Effector memory CD4-positive, alpha-beta T cell (primary cell): ENCODE data around the gene ZBTB20.

Source experiments
- DNase-seq, 3 donors: peaks; one replicate each; pipeline ENCODE4 v3.0.0-alpha.2; 2020
- H3K27ac ChIP-seq: 2 replicates; pipeline ENCODE4 v1.7.0; 2013; ENCODE audit warnings: mild to moderate bottlenecking, low read length, moderate library complexity; ENCODE audit not compliant: insufficient read depth, poor library complexity, severe bottlenecking
- H3K27me3 ChIP-seq: replicated peaks from 2 replicates; pipeline ENCODE4 v1.7.0; 2013; ENCODE audit warnings: mild to moderate bottlenecking, low read length; ENCODE audit not compliant: insufficient read depth, control insufficient read depth, poor library complexity, severe bottlenecking
- H3K36me3 ChIP-seq: 2 replicates; pipeline ENCODE4 v1.7.0; 2013; ENCODE audit warnings: mild to moderate bottlenecking, low read length, moderate library complexity; ENCODE audit not compliant: control insufficient read depth, insufficient read depth
- H3K4me1 ChIP-seq: 2 replicates; pipeline ENCODE4 v1.7.0; 2013; ENCODE audit warnings: low read length, mild to moderate bottlenecking; ENCODE audit not compliant: control insufficient read depth, insufficient read depth, poor library complexity, severe bottlenecking
- H3K4me3 ChIP-seq: 2 replicates; pipeline ENCODE4 v1.7.0; 2013; ENCODE audit warnings: low read length, low read depth, mild to moderate bottlenecking; ENCODE audit not compliant: insufficient read depth, poor library complexity, severe bottlenecking
- H3K9me3 ChIP-seq: 2 replicates; pipeline ENCODE4 v1.7.0; 2013; ENCODE audit warnings: mild to moderate bottlenecking, low read length, moderate library complexity; ENCODE audit not compliant: control insufficient read depth

The ZBTB20 gene

GRCh38 chr3:114848643-114849350 is 298.3 kb downstream of the ZBTB20 start:
- Histone ChIP-seq H3K27ac (no peak overlapping the region), H3K27me3 (no peaks in the 10 kb centered on the region), H3K4me3 (no peak overlapping the region), H3K36me3 (no peaks in the 10 kb centered on the region), H3K9me3 (no peaks in the 10 kb centered on the region), H3K4me1 (no peaks in the 10 kb centered on the region)
- no peak for DNase-seq

GRCh38 chr3:114848082-114848481 is 299.0 kb downstream of the ZBTB20 start:
- no peak overlapping the region for H3K4me3 ChIP-seq
- H3K27me3 ChIP-seq = no peaks in the 10 kb centered on the region
- no peak overlapping the region for H3K27ac ChIP-seq
- H3K4me1 ChIP-seq = no peaks in the 10 kb centered on the region
- DNase-seq = no peak
- no peaks in the 10 kb centered on the region for H3K36me3 ChIP-seq
- H3K9me3 ChIP-seq = no peaks in the 10 kb centered on the region

- no peak overlapping the region for H3K4me3 ChIP-seq
- no peak for DNase-seq
- H3K27me3 ChIP-seq = no peaks in the 10 kb centered on the region
- H3K27ac ChIP-seq = no peak overlapping the region
- no peaks in the 10 kb centered on the region for H3K4me1 ChIP-seq
- H3K9me3 ChIP-seq = no peaks in the 10 kb centered on the region
- H3K36me3 ChIP-seq = no peaks in the 10 kb centered on the region
Measured at GRCh38 chr3:114847564-114847963, 299.5 kb downstream of the ZBTB20 start.

- Histone ChIP-seq H3K4me1 (no peaks in the 10 kb centered on the region), H3K36me3 (no peaks in the 10 kb centered on the region), H3K4me3 (no peak overlapping the region), H3K27me3 (no peaks in the 10 kb centered on the region), H3K9me3 (no peaks in the 10 kb centered on the region), H3K27ac (no peak overlapping the region)
- no peak for DNase-seq
Measured at GRCh38 chr3:114846779-114847178, 300.3 kb downstream of the ZBTB20 start.

GRCh38 chr3:114846252-114846651 is 300.8 kb downstream of the ZBTB20 start:
- H3K36me3 ChIP-seq = no peaks in the 10 kb centered on the region
- no peak overlapping the region for H3K4me3 ChIP-seq
- DNase-seq = no peak
- no peaks in the 10 kb centered on the region for H3K4me1 ChIP-seq
- H3K27ac ChIP-seq = no peak overlapping the region
- no peaks in the 10 kb centered on the region for H3K27me3 ChIP-seq
- H3K9me3 ChIP-seq = no peaks in the 10 kb centered on the region

GRCh38 chr3:114841515-114841914 is 305.6 kb downstream of the ZBTB20 start:
- Histone ChIP-seq H3K27ac (no peak overlapping the region), H3K36me3 (no peaks in the 10 kb centered on the region), H3K27me3 (no peaks in the 10 kb centered on the region), H3K9me3 (no peaks in the 10 kb centered on the region), H3K4me1 (no peaks in the 10 kb centered on the region), H3K4me3 (no peak overlapping the region)
- DNase-seq = no peak

GRCh38 chr3:114839476-114839875 is 307.6 kb downstream of the ZBTB20 start:
- no peak overlapping the region for H3K27ac ChIP-seq
- H3K9me3 ChIP-seq = no peaks in the 10 kb centered on the region
- no peaks in the 10 kb centered on the region for H3K27me3 ChIP-seq
- no peaks in the 10 kb centered on the region for H3K36me3 ChIP-seq
- DNase-seq = no peak
- H3K4me3 ChIP-seq = no peak overlapping the region
- no peaks in the 10 kb centered on the region for H3K4me1 ChIP-seq

- DNase-seq = no peak
- H3K4me3 ChIP-seq = no peak overlapping the region
Measured at GRCh38 chr3:114838025-114838424, 309.1 kb downstream of the ZBTB20 start.

GRCh38 chr3:114834175-114834940 is 312.7 kb downstream of the ZBTB20 start:
- Histone ChIP-seq H3K36me3 (no peaks in the 10 kb centered on the region), H3K27ac (no peak overlapping the region), H3K4me3 (no peak overlapping the region), H3K4me1 (no peaks in the 10 kb centered on the region), H3K9me3 (no peaks in the 10 kb centered on the region), H3K27me3 (no peaks in the 10 kb centered on the region)
- no peak for DNase-seq

More at GRCh38 chr3:114838025-114838424, 309.1 kb downstream of the ZBTB20 start:
- no peaks in the 10 kb centered on the region for H3K9me3 ChIP-seq
- H3K27ac ChIP-seq = no peak overlapping the region
- H3K36me3 ChIP-seq = no peaks in the 10 kb centered on the region
- no peaks in the 10 kb centered on the region for H3K4me1 ChIP-seq
- no peaks in the 10 kb centered on the region for H3K27me3 ChIP-seq

GRCh38 chr3:114831861-114832260 is 315.2 kb downstream of the ZBTB20 start:
- no peaks in the 10 kb centered on the region for H3K27me3 ChIP-seq
- H3K36me3 ChIP-seq = no peaks in the 10 kb centered on the region
- no peaks in the 10 kb centered on the region for H3K4me1 ChIP-seq
- no peak for DNase-seq
- no peak overlapping the region for H3K27ac ChIP-seq
- no peak overlapping the region for H3K4me3 ChIP-seq
- no peaks in the 10 kb centered on the region for H3K9me3 ChIP-seq
